ENCODE results near the gene LRCH1. TPM values are rescaled to one million over a fixed set of nuclear protein-coding genes. Genes with fewer than 3 reads are reported as not detected.
A peak's percentile ranks its signal among the peaks of the same experiment; 100 is the strongest.

The LRCH1 gene
- total RNA-seq, 3 donors from 2014 or later, result 17.0 to 40.4 (median 24.6) TPM

DNA sequence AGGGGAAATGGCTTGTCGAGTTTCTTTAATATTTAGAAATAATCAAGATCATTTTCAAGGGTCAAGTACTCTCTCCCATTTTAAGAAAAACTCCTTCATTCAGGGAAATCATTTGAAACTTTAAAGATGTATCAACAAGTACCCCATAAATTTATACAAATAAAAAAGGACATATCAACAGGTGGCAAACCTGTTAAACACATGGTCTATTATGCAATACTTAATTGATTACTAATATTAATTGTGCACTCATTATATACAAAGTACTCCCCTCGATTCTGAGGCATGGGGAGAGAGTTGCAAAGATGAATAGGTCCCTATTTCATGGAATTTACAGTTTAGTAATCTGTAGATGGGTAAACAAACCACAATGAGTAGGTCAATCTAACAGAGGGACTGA, 2.1 kb upstream of the LRCH1 start:
- no peaks in the 10 kb centered on the region for H3K27me3 ChIP-seq
- no peaks in the 10 kb centered on the region for H3K36me3 ChIP-seq
- no peak overlapping the region for H3K27ac ChIP-seq
- no peak for TF ChIP-seq POLR2A (IDR thresholded peaks at IDR 0.05)
- TF ChIP-seq, protein P1, sequence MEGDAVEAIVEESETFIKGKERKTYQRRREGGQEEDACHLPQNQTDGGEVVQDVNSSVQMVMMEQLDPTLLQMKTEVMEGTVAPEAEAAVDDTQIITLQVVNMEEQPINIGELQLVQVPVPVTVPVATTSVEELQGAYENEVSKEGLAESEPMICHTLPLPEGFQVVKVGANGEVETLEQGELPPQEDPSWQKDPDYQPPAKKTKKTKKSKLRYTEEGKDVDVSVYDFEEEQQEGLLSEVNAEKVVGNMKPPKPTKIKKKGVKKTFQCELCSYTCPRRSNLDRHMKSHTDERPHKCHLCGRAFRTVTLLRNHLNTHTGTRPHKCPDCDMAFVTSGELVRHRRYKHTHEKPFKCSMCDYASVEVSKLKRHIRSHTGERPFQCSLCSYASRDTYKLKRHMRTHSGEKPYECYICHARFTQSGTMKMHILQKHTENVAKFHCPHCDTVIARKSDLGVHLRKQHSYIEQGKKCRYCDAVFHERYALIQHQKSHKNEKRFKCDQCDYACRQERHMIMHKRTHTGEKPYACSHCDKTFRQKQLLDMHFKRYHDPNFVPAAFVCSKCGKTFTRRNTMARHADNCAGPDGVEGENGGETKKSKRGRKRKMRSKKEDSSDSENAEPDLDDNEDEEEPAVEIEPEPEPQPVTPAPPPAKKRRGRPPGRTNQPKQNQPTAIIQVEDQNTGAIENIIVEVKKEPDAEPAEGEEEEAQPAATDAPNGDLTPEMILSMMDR (IDR thresholded peaks at IDR 0.05), result no peak
- TF ChIP-seq POLR2AphosphoS5 (IDR thresholded peaks at IDR 0.05), result no peak
- intact Hi-C loops (cut with DNase I; ENCODE audit: low total_unique reads), result loop anchor here (5.0 kb wide), 1 partner anchor 51 kb away; no protein-coding TSS in a partner anchor
- no peak overlapping the region for H3K4me3 ChIP-seq
- no peak for DNase-seq (ENCODE audit: low spot score in 2 of 2)
- no peaks in the 10 kb centered on the region for H3K9me3 ChIP-seq
- peaks cover 0 to 7% of the 10 kb centered on the region in 2 donors for H3K4me1 ChIP-seq

DNA sequence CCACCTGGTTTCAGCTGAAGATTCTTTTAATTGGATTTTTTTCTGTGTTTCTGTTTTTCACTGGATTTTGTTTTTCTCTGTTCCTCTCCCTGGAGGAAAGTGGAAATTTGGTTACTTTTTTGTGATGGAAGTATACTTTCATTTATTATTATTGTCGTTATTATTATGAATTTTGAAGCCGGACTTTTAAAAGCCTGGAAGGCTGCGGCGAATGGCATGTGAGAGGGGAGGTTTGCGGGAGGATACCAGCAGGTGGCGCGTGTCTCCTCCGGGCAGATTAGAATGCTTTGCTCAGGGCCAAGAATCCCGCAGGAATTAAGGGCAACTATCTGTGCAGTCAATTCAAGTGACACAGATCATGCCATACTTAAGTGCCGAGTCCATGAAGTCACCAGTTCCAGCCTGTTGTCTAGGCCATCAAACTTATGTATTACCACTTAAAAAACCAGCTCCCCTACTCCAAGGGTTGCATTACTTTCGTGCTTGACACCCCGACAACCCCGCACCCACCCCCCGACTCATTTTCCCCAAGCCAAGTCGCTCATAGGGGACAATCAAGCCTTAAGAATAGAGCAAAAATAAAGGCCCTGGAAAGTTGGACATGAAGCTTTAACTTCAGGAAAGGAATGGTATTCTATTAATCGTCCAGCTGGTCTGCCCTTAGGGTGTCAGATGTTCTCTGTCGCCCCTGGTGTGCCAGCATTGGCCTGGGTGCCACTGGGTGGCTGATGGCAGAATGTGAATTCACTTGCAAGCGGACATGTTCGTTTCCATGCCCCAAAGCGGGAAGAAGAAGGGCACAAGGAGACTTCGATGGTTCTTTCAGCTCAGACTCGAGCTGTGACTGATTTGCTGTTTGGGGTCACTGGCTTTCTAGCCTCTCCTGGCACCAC, 1.3 kb upstream of the LRCH1 start:
- DNase-seq (ENCODE audit: low spot score in 2 of 2), result peak; percentile 78 to 83
- Histone ChIP-seq H3K4me1 (peaks cover 0 to 7% of the 10 kb centered on the region in 2 donors), H3K9me3 (no peaks in the 10 kb centered on the region), H3K27ac (peak overlapping the region; percentile 88 to 96), H3K27me3 (no peaks in the 10 kb centered on the region), H3K4me3 (peak overlapping the region in 2 of 3 donors; percentile 84 to 96), H3K36me3 (no peaks in the 10 kb centered on the region)
- TF ChIP-seq, protein P1 (IDR thresholded peaks at IDR 0.05), result peak; percentile 63 to 85 (median 71)
- TF ChIP-seq POLR2A (IDR thresholded peaks at IDR 0.05), result no peak
- TF ChIP-seq POLR2AphosphoS5 (IDR thresholded peaks at IDR 0.05), result no peak
- intact Hi-C loops (cut with DNase I; ENCODE audit: low total_unique reads), result loop anchor here (5.0 kb wide), 1 partner anchor 51 kb away; no protein-coding TSS in a partner anchor

DNA sequence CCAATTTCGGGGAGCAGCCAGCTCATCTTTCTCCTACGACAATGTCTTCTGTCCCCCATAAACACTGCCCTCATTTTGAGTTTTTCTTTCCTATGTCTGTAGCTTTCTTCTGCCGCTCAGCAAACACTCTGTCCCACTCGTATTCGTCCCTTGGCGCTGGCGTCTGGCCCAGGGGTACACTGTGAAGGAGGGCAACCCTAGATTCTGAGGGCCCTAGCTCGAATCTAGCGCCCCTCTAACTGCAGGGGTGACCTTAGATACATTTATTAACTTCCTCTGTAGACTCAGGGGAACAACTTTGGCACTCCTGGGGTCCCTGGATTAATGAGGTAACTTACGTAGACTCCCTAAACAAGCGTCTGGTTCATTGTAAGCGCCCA, 677 bp upstream of the LRCH1 start:
- intact Hi-C loops (cut with DNase I; ENCODE audit: low total_unique reads), result loop anchor here (5.0 kb wide), 1 partner anchor 50 kb away; no protein-coding TSS in a partner anchor
- peaks cover 0 to 7% of the 10 kb centered on the region in 2 donors for H3K4me1 ChIP-seq
- no peaks in the 10 kb centered on the region for H3K9me3 ChIP-seq
- H3K27ac ChIP-seq, result peak overlapping the region; percentile 88 to 96
- DNase-seq (ENCODE audit: low spot score in 2 of 2), result no peak
- H3K27me3 ChIP-seq, result no peaks in the 10 kb centered on the region
- H3K36me3 ChIP-seq, result no peaks in the 10 kb centered on the region
- H3K4me3 ChIP-seq, result peak overlapping the region; percentile 84 to 96 (median 96)
- TF ChIP-seq POLR2A (IDR thresholded peaks at IDR 0.05) (no peak), POLR2AphosphoS5 (IDR thresholded peaks at IDR 0.05) (no peak)
- TF ChIP-seq, protein P1 (IDR thresholded peaks at IDR 0.05), result no peak

DNA sequence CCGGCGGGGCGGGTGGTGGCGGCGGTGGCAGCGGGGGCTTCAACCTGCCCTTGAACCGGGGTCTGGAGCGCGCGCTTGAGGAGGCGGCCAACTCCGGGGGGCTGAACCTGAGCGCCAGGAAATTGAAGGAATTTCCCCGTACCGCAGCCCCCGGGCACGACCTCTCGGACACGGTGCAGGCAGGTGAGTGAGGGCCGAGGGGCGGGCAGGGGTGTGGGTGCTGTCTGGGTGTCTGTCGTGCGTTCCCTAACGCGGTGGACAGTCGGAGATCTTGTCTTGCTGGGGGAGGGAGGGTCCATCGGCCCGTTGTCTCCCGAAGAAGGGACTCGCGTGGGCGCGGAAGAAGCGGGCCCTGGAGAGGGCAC, 533 bp downstream of the LRCH1 start:
- Histone ChIP-seq H3K4me3 (peak overlapping the region; percentile 84 to 96 (median 96)), H3K4me1 (peaks cover 0 to 7% of the 10 kb centered on the region in 2 donors), H3K9me3 (no peaks in the 10 kb centered on the region), H3K27ac (peak overlapping the region; percentile 88 to 96), H3K36me3 (no peaks in the 10 kb centered on the region), H3K27me3 (no peaks in the 10 kb centered on the region)
- DNase-seq (ENCODE audit: low spot score in 2 of 2), result peak in 1 of 2 donors; percentile 57
- intact Hi-C loops (cut with DNase I; ENCODE audit: low total_unique reads), result loop anchor here (5.0 kb wide), 1 partner anchor 49 kb away; no protein-coding TSS in a partner anchor
- TF ChIP-seq POLR2A (IDR thresholded peaks at IDR 0.05) (no peak), POLR2AphosphoS5 (IDR thresholded peaks at IDR 0.05) (no peak)
- TF ChIP-seq, protein P1 (IDR thresholded peaks at IDR 0.05), result no peak
